Endodermal cell (in vitro differentiated cells): Measurements from ENCODE around the gene ZNF486. TPM values are rescaled to one million over a fixed set of nuclear protein-coding genes. Genes with fewer than 3 reads are reported as not detected.
A peak's percentile ranks its signal among the peaks of the same experiment; 100 is the strongest.

Experiments used
- DNase-seq: peaks from one replicate; pipeline ENCODE4 v3.0.0-alpha.2; 2017
- H3K27ac ChIP-seq: 2 replicates; pipeline ENCODE4 v1.5.1; 2013; ENCODE audit warnings: mild to moderate bottlenecking, low read depth, low read length, moderate library complexity
- H3K27me3 ChIP-seq: 2 replicates; pipeline ENCODE4 v1.6.1; 2013; ENCODE audit warnings: mild to moderate bottlenecking, low read length, moderate library complexity; ENCODE audit not compliant: insufficient read depth, control insufficient read depth, poor library complexity, severe bottlenecking
- H3K36me3 ChIP-seq: 2 replicates; pipeline ENCODE4 v1.7.0; 2013; ENCODE audit warnings: mild to moderate bottlenecking, low read length, moderate library complexity; ENCODE audit not compliant: control insufficient read depth, insufficient read depth
- H3K4me1 ChIP-seq: one replicate; pipeline ENCODE4 v1.7.0; 2013; ENCODE audit warnings: low read length; ENCODE audit not compliant: control insufficient read depth, insufficient read depth
- H3K4me3 ChIP-seq: 2 replicates; pipeline ENCODE4 v1.5.1; 2013; ENCODE audit warnings: mild to moderate bottlenecking, low read length, moderate library complexity
- H3K9ac ChIP-seq: 2 replicates; pipeline ENCODE4 v1.6.1; 2013; ENCODE audit warnings: mild to moderate bottlenecking, low read length, moderate library complexity; ENCODE audit not compliant: poor library complexity, severe bottlenecking; ENCODE audit errors: extremely low read depth
- H3K9me3 ChIP-seq: 2 replicates; pipeline ENCODE4 v1.6.1; 2013; ENCODE audit warnings: mild to moderate bottlenecking, low read length, moderate library complexity; ENCODE audit not compliant: control insufficient read depth
- H3K27ac Mint-ChIP-seq: 2 replicates; pipeline ENCODE4 v1.8.0; 2020; ENCODE audit warnings: mixed read lengths
- H3K27me3 Mint-ChIP-seq: 2 replicates; pipeline ENCODE4 v1.8.0; 2021; ENCODE audit warnings: mild to moderate bottlenecking, mixed read lengths; ENCODE audit not compliant: insufficient read depth
- H3K36me3 Mint-ChIP-seq: 2 replicates; pipeline ENCODE4 v1.8.0; 2020; ENCODE audit warnings: low read depth, mixed read lengths
- H3K4me1 Mint-ChIP-seq: 2 replicates; pipeline ENCODE4 v1.8.0; 2020; ENCODE audit warnings: mixed read lengths
- H3K4me3 Mint-ChIP-seq: 2 replicates; pipeline ENCODE4 v1.8.0; 2020; ENCODE audit warnings: mild to moderate bottlenecking, moderate library complexity, mixed read lengths
- H3K9me3 Mint-ChIP-seq: 2 replicates; pipeline ENCODE4 v1.8.0; 2020; ENCODE audit warnings: mild to moderate bottlenecking, mixed read lengths
- WGBS, 2 experiments: methylation state at CpG; one replicate each; pipeline versions ENCODE4 v1.1.5 to v1.1.7; 2013; ENCODE audit warnings: missing lambda C conversion rate in 2 of 2, mixed read lengths in 1 of 2; ENCODE audit not compliant: insufficient coverage in 1 of 2, insufficient read length in 1 of 2; 5-methylcytosine and 5-hydroxymethylcytosine counted together
- total RNA-seq, 2 donors: library from RNA; stranded (reverse); fragmentation: NEBNext Ultra II Directional in 1 of 2; extraction: Animal tissue kit (Norgen Biotek cat#: 25700) in 1 of 2; gene quantifications; 2 replicates in 1 of 2; 3 replicates in 1 of 2; pipeline ENCODE4 v1.2.1, GENCODE V29; 2021
- TF ChIP-seq, protein P1 (sequence below): fragments of 200-600 bp; sonication (generic); conservative IDR thresholded peaks from 2 replicates; pipeline ENCODE4 v1.5.0; 2021; ENCODE audit warnings: antibody characterized with exemption, mild to moderate bottlenecking

Gene ZNF486
- total RNA-seq, 2 donors from 2014 or later = 20.4 to 27.6 TPM

DNA sequence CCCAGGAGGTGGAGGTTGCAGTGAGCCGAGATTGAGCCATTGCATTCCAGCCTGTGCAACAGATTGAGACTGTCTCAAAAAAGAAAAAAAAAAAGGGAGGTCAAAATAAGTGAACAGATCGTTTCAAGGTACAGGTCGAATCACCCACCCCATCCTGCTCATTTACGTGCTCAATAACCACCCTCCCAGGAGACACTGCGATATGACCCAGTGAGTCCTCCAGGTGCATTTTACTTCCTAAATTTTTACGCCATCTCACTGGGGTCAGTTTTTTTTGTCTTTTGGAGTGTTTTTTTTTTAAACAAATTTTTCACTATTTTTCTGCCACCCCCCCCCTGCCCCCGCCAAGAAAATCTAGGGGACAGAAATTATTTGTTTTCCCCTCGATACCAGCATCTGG lies 68.1 kb downstream of the ZNF486 start:
- H3K36me3 ChIP-seq = peaks cover 60% of the 10 kb centered on the region

DNA sequence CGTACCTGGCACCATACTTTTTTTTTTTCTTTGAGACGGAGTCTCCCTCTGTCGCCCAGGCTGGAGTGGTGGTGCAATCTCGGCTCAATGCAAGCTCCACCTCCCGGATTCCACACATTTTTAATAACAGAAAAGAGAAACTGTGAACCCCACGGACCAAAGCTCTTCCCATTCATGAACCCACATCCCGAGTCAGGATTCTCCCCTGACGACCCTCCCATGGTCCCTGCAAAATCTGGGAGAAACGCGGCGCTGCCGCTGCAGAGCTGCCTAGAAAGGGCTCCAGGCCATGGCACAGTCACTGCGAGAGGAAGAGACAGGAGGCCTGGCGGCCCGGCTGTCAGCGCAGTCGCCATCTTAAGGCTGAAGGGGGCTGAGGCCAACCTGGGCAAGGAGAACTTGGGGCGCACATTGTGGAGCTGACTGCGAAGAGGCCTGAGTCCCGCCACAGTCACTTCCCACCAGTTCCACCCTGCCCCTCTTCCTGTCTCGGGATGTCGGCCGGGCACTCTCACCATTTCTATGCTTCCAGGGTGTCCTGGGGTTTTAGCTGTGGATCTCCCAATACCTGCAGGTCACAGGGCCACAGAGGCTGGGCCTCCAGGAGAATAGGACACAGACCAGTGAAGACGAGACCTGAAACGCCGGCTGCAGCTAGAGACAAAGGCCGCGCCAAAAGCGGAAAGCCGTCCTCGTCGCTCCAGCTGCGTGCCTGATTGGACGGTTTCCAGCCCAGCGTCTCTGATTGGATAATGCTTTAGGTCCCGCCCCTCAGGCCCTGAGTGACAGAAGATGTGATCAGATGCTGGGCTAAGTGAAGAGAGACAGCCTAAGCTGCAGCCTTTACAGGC lies 71.0 kb downstream of the ZNF486 start:
- 7 to 28% methylated on average over 20 to 36 of the region's 36 CpGs for WGBS, 2 experiments
- peaks cover 20% of the 10 kb centered on the region for H3K9me3 Mint-ChIP-seq
- peak; percentile 99 for DNase-seq
- H3K4me1 Mint-ChIP-seq = peaks cover 36% of the 10 kb centered on the region
- peaks cover 38% of the 10 kb centered on the region for H3K36me3 ChIP-seq
- peak overlapping the region; percentile 98 for H3K27ac ChIP-seq
- peak overlapping the region; percentile 98 for H3K4me3 ChIP-seq
- TF ChIP-seq, protein P1, sequence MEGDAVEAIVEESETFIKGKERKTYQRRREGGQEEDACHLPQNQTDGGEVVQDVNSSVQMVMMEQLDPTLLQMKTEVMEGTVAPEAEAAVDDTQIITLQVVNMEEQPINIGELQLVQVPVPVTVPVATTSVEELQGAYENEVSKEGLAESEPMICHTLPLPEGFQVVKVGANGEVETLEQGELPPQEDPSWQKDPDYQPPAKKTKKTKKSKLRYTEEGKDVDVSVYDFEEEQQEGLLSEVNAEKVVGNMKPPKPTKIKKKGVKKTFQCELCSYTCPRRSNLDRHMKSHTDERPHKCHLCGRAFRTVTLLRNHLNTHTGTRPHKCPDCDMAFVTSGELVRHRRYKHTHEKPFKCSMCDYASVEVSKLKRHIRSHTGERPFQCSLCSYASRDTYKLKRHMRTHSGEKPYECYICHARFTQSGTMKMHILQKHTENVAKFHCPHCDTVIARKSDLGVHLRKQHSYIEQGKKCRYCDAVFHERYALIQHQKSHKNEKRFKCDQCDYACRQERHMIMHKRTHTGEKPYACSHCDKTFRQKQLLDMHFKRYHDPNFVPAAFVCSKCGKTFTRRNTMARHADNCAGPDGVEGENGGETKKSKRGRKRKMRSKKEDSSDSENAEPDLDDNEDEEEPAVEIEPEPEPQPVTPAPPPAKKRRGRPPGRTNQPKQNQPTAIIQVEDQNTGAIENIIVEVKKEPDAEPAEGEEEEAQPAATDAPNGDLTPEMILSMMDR = peak; percentile 48
- peak overlapping the region; percentile 98 for H3K9ac ChIP-seq
- H3K36me3 Mint-ChIP-seq = peaks cover 51% of the 10 kb centered on the region
- peak overlapping the region; percentile 98 for H3K27ac Mint-ChIP-seq
- H3K27me3 ChIP-seq = no peaks in the 10 kb centered on the region
- no peaks in the 10 kb centered on the region for H3K27me3 Mint-ChIP-seq
- H3K9me3 ChIP-seq = peaks cover 65% of the 10 kb centered on the region
- H3K4me3 Mint-ChIP-seq = peak overlapping the region; percentile 99
- H3K4me1 ChIP-seq = no peaks in the 10 kb centered on the region

More for the DNA sequence above, 68.1 kb downstream of the ZNF486 start:
- peaks cover 65% of the 10 kb centered on the region for H3K36me3 Mint-ChIP-seq
- H3K27me3 Mint-ChIP-seq = no peaks in the 10 kb centered on the region
- H3K9ac ChIP-seq = peak overlapping the region; percentile 38
- H3K27ac ChIP-seq = no peak overlapping the region
- H3K4me1 ChIP-seq = no peaks in the 10 kb centered on the region
- WGBS, 2 experiments = 93% methylated on average over 3 to 8 of the region's 8 CpGs
- no peak overlapping the region for H3K27ac Mint-ChIP-seq
- H3K27me3 ChIP-seq = no peaks in the 10 kb centered on the region
- TF ChIP-seq, protein P1 = no peak
- peak overlapping the region; percentile 98 for H3K4me3 ChIP-seq
- H3K9me3 ChIP-seq = peaks cover 68% of the 10 kb centered on the region
- peaks cover 47% of the 10 kb centered on the region for H3K4me1 Mint-ChIP-seq
- no peak for DNase-seq
- peaks cover 29% of the 10 kb centered on the region for H3K9me3 Mint-ChIP-seq
- peak overlapping the region; percentile 99 for H3K4me3 Mint-ChIP-seq

- Histone ChIP-seq H3K27me3 (no peaks in the 10 kb centered on the region), H3K36me3 (no peaks in the 10 kb centered on the region), H3K27ac (no peak overlapping the region), H3K4me1 (peaks cover 7% of the 10 kb centered on the region), H3K9me3 (peaks cover 75% of the 10 kb centered on the region), H3K4me3 (peak overlapping the region; percentile 59), H3K9ac (no peak overlapping the region)
- TF ChIP-seq, protein P1 = no peak
- no peak overlapping the region for H3K27ac Mint-ChIP-seq
- no peak for DNase-seq
- 91% methylated on average over 4 of the region's 4 CpGs for WGBS, 2 experiments
- peaks cover 3% of the 10 kb centered on the region for H3K27me3 Mint-ChIP-seq
- H3K9me3 Mint-ChIP-seq = peaks cover 30% of the 10 kb centered on the region
- peaks cover 40% of the 10 kb centered on the region for H3K4me1 Mint-ChIP-seq
- H3K36me3 Mint-ChIP-seq = peaks cover 32% of the 10 kb centered on the region
- no peak overlapping the region for H3K4me3 Mint-ChIP-seq
These were observed 76.6 kb downstream of the ZNF486 start for GRCh38 chr19:20243629-20244028.
